Measurements from ENCODE around the gene ZNF330. TPM values are rescaled to one million over a fixed set of nuclear protein-coding genes. Genes with fewer than 3 reads are reported as not detected.

ZNF330 gene
- total and polyA plus RNA-seq, 2 of the 8 experiments (the other 6 are each of a cell fraction or from before 2014, with no cell fraction given): 17.7 to 44.3 TPM

DNA sequence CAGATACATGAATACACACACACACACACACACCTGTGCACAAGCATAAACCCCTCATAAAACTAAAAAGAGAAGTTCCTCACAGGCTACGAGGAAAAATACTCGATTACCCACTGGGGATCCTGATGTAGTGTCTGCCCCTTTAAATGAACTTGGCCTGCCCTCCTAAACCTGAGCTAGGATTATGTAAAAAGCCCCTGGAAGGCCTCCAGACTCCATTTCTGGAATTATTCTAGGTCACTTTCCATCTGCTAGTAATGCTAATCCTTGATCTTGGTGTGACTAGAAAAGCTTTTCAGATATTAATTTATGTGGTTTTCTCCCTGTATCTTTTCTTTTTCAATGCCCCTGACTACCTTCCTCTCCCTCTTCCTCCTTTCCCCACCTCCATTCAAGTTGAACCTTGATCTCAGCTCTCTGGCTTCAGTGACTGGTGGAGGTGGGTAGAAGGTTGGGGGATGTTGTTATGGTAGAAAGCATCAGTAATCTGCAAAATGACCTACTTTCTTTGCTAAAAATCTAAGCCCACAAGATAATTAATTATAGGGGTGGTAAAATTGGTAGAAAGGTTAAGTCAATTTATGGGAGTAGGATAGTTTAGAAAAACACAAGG, 25.5 kb upstream of the ZNF330 start:
- Histone ChIP-seq H3K14ac (ENCODE audit: insufficient read length) (no peak overlapping the region), H3K27ac (ENCODE audit: low read depth, low read length) (no peak overlapping the region), H4K91ac (replicated peaks; ENCODE audit: insufficient read length, low read length) (no peak overlapping the region), H2BK20ac (ENCODE audit: low read length) (no peak overlapping the region), H3K4me1 (replicated peaks in 1 of 4; ENCODE audit: control insufficient read depth in 3 of 4, insufficient read depth in 4 of 4, low read length in 3 of 4) (no peaks in the 10 kb centered on the region), H2BK120ac (replicated peaks; ENCODE audit: low read depth, low read length) (no peak overlapping the region), H3K9ac (replicated peaks in 1 of 4; ENCODE audit: extremely low read depth in 1 of 4, low read depth in 3 of 4, low read length in 3 of 4) (no peak overlapping the region), H3K4me2 (ENCODE audit: insufficient read depth in 1 of 2, low read depth in 2 of 2, low read length in 2 of 2) (no peak overlapping the region), H4K5ac (ENCODE audit: insufficient read length, low read depth, low read length) (no peak overlapping the region), H3K4ac (replicated peaks; ENCODE audit: insufficient read length, low read depth, low read length) (no peak overlapping the region), H4K20me1 (replicated peaks in 1 of 2; ENCODE audit: control insufficient read depth in 1 of 2, insufficient read depth in 2 of 2, low read length in 2 of 2) (no peaks in the 10 kb centered on the region), H3K23me2 (ENCODE audit: low read depth, low read length) (no peaks in the 10 kb centered on the region), H3K9me3 (ENCODE audit: insufficient read depth in 2 of 2, low read depth in 1 of 2, low read length in 1 of 2) (no peaks in the 10 kb centered on the region; a peak in 1 of 4 replicates), H2BK15ac (ENCODE audit: low read length) (no peak overlapping the region), H3K27me3 (replicated peaks in 1 of 4; ENCODE audit: control insufficient read depth in 3 of 4, extremely low read depth in 1 of 4, insufficient read depth in 3 of 4, low read length in 3 of 4) (no peaks in the 10 kb centered on the region), H2AFZ (ENCODE audit: low read length) (no peak overlapping the region), H3K23ac (ENCODE audit: insufficient read length) (no peak overlapping the region), H2AK5ac (ENCODE audit: low read depth, low read length) (no peak overlapping the region), H3K56ac (replicated peaks; ENCODE audit: insufficient read length, low read depth, low read length) (no peak overlapping the region), H3K79me1 (ENCODE audit: low read depth, low read length) (no peaks in the 10 kb centered on the region), H2BK12ac (ENCODE audit: low read depth, low read length) (no peak overlapping the region), H3K79me2 (ENCODE audit: control insufficient read depth in 1 of 2, insufficient read depth in 2 of 2, low read length in 2 of 2) (no peaks in the 10 kb centered on the region), H3K4me3 (ENCODE audit: extremely low read depth in 1 of 4, insufficient read depth in 2 of 4, low read depth in 3 of 4, low read length in 4 of 4) (no peak overlapping the region), H2BK5ac (ENCODE audit: low read depth, low read length) (no peak overlapping the region), H3K36me3 (ENCODE audit: control insufficient read depth in 2 of 4, insufficient read depth in 4 of 4, low read length in 3 of 4) (no peaks in the 10 kb centered on the region), H3K18ac (ENCODE audit: extremely low read depth, low read length) (no peak overlapping the region), H4K8ac (ENCODE audit: extremely low read depth, insufficient read depth, low read length) (no peak overlapping the region)
- ChIA-PET POLR2A (ENCODE audit: partially characterized antibody) (no interaction called here), CTCF (ENCODE audit: partially characterized antibody) (interaction anchor here (1.1 to 1.2 kb wide), 2 partner anchors 12 to 39 kb away, joined by 3 read pairs; no protein-coding TSS in a partner anchor)
- no peak for DNase-seq (ENCODE audit: low read depth in 1 of 2, low spot score in 2 of 2)
- no peak for FAIRE-seq
- WGBS, 2 experiments (ENCODE audit: extremely low coverage in 1 of 2, insufficient coverage in 1 of 2, insufficient read length in 1 of 2, insufficient replicate concordance in 2 of 2, low coverage in 1 of 2, low lambda C conversion rate in 2 of 2, missing lambda C conversion rate in 1 of 2): 87% methylated on average over 2 of the region's 2 CpGs; no CpG with 5 or more reads in 1 of the 2 experiments
- TF ChIP-seq NANOG (IDR thresholded peaks at IDR 0.05; ENCODE audit: insufficient read depth, low read depth, low read length, poor library complexity, severe bottlenecking) (no peak), CBX8 (IDR thresholded peaks at IDR 0.05; ENCODE audit: borderline replicate concordance, low read depth, low read length) (no peak), POLR2AphosphoS5 (IDR thresholded peaks at IDR 0.05; ENCODE audit: low read depth, low read length) (no peak), ZNF274 (IDR thresholded peaks at IDR 0.05; ENCODE audit: borderline replicate concordance, extremely low read depth, low read length) (no peak), PHF8 (conservative IDR thresholded peaks at IDR 0.05; ENCODE audit: low read depth, low read length) (no peak), KDM1A (IDR thresholded peaks at IDR 0.05; ENCODE audit: borderline replicate concordance, low read length) (no peak), SIX5 (IDR thresholded peaks at IDR 0.05; ENCODE audit: low read depth, low read length) (no peak)
- TF ChIP-seq, protein P1, sequence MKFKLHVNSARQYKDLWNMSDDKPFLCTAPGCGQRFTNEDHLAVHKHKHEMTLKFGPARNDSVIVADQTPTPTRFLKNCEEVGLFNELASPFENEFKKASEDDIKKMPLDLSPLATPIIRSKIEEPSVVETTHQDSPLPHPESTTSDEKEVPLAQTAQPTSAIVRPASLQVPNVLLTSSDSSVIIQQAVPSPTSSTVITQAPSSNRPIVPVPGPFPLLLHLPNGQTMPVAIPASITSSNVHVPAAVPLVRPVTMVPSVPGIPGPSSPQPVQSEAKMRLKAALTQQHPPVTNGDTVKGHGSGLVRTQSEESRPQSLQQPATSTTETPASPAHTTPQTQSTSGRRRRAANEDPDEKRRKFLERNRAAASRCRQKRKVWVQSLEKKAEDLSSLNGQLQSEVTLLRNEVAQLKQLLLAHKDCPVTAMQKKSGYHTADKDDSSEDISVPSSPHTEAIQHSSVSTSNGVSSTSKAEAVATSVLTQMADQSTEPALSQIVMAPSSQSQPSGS (IDR thresholded peaks at IDR 0.05; ENCODE audit: low read length): no peak
- TF ChIP-seq, protein P2, sequence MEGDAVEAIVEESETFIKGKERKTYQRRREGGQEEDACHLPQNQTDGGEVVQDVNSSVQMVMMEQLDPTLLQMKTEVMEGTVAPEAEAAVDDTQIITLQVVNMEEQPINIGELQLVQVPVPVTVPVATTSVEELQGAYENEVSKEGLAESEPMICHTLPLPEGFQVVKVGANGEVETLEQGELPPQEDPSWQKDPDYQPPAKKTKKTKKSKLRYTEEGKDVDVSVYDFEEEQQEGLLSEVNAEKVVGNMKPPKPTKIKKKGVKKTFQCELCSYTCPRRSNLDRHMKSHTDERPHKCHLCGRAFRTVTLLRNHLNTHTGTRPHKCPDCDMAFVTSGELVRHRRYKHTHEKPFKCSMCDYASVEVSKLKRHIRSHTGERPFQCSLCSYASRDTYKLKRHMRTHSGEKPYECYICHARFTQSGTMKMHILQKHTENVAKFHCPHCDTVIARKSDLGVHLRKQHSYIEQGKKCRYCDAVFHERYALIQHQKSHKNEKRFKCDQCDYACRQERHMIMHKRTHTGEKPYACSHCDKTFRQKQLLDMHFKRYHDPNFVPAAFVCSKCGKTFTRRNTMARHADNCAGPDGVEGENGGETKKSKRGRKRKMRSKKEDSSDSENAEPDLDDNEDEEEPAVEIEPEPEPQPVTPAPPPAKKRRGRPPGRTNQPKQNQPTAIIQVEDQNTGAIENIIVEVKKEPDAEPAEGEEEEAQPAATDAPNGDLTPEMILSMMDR (IDR thresholded peaks at IDR 0.05; ENCODE audit: control extremely low read depth in 1 of 3, insufficient read depth in 1 of 3, low read depth in 1 of 3, low read length in 3 of 3): no peak

All from H1 (cell line).